ENCODE results near the gene CEACAM21. TPM values are rescaled to one million over a fixed set of nuclear protein-coding genes. Genes with fewer than 3 reads are reported as not detected.

CEACAM21 gene
- total RNA-seq, 1 experiment from 2014 or later: not detected

- no peak overlapping the region for H3K27ac Mint-ChIP-seq
- no peak overlapping the region for H3K56ac ChIP-seq (ENCODE audit: insufficient read length, low read depth, low read length)
- no peak overlapping the region for H3K9ac ChIP-seq (ENCODE audit: extremely low read depth, insufficient read length, low read length)
- no peak overlapping the region for H2BK120ac ChIP-seq (ENCODE audit: low read depth, low read length, poor library complexity, severe bottlenecking)
- no peak overlapping the region for H3K23ac ChIP-seq (ENCODE audit: insufficient read length, low read depth, low read length)
- H4K20me1 ChIP-seq (ENCODE audit: control insufficient read depth, insufficient read depth, insufficient read length): no peaks in the 10 kb centered on the region
- H3K23me2 ChIP-seq (ENCODE audit: insufficient read length, low read depth, low read length, poor library complexity, severe bottlenecking): no peaks in the 10 kb centered on the region
- H3K4me1 ChIP-seq (ENCODE audit: insufficient read depth, low read length): no peaks in the 10 kb centered on the region
- no CpG with 5 or more reads among the region's 4 CpGs for WGBS (ENCODE audit: extremely low coverage, insufficient read length, low lambda C conversion rate)
- no peak overlapping the region for H4K8ac ChIP-seq (replicated peaks; ENCODE audit: insufficient read length, low read depth, low read length)
- no peak overlapping the region for H3K4me3 Mint-ChIP-seq
- H2BK5ac ChIP-seq (ENCODE audit: insufficient read length, low read length): no peak overlapping the region
- no peak overlapping the region for H2BK15ac ChIP-seq (ENCODE audit: low read depth, low read length)
- H2AFZ ChIP-seq (ENCODE audit: low read length): no peak overlapping the region
- H3K36me3 Mint-ChIP-seq (ENCODE audit: insufficient read depth in 1 of 3, low read depth in 3 of 3): peaks cover 2 to 30% (median 9%) of the 10 kb centered on the region in 3 experiments; a peak in 4 of 7 replicates
- no peaks in the 10 kb centered on the region for H3K79me1 ChIP-seq (ENCODE audit: insufficient read depth, low read depth, low read length, poor library complexity, severe bottlenecking)
- H3K27me3 Mint-ChIP-seq (ENCODE audit: low read depth): no peaks in the 10 kb centered on the region; the same call in 1 of the 2 replicates
- no peak overlapping the region for H4K91ac ChIP-seq (ENCODE audit: insufficient read length, low read depth, low read length)
- H3K27me3 ChIP-seq (ENCODE audit: insufficient read depth, low read length): no peaks in the 10 kb centered on the region; the same call in 1 of the 2 replicates
- TF ChIP-seq CTCF (conservative IDR thresholded peaks at IDR 0.05): no peak
- DNase-seq: no peak
- no peak overlapping the region for H3K4me2 ChIP-seq (ENCODE audit: insufficient read depth, insufficient read length, low read length)
- peaks cover 87 to 94% of the 10 kb centered on the region in 2 experiments for H3K9me3 Mint-ChIP-seq
- no peak overlapping the region for H2BK12ac ChIP-seq (ENCODE audit: insufficient read length, low read depth, low read length)
- no peak overlapping the region for H2AK5ac ChIP-seq (ENCODE audit: insufficient read length, low read length)
- no peak overlapping the region for H3K18ac ChIP-seq (ENCODE audit: insufficient read length, low read depth, low read length)
- no peak overlapping the region for H3K27ac ChIP-seq (ENCODE audit: insufficient read length, low read depth, low read length)
- no peak overlapping the region for H3T11ph ChIP-seq (ENCODE audit: low read length)
- H3K9me3 ChIP-seq (ENCODE audit: control insufficient read depth, low read depth, low read length): peaks cover 60% of the 10 kb centered on the region
- no peaks in the 10 kb centered on the region for H3K4me1 Mint-ChIP-seq
- H4K5ac ChIP-seq (ENCODE audit: insufficient read length, low read depth, low read length): no peak overlapping the region
- no peak overlapping the region for H2BK20ac ChIP-seq (ENCODE audit: low read depth, low read length, poor library complexity, severe bottlenecking)
- no peaks in the 10 kb centered on the region for H3K79me2 ChIP-seq (ENCODE audit: insufficient read depth, low read length)
- H3K4ac ChIP-seq (ENCODE audit: low read depth, low read length): no peak overlapping the region
- H3K14ac ChIP-seq (ENCODE audit: insufficient read depth, low read length): no peak overlapping the region
Observed at GRCh38 chr19:41612483-41612882, 36.5 kb downstream of the CEACAM21 start.
